HCT116 (cell line): Measurements from ENCODE around the gene ZIC5. TPM values are rescaled to one million over a fixed set of nuclear protein-coding genes. Genes with fewer than 3 reads are reported as not detected.

Source experiments
- ATAC-seq: fragments of 200-7000 bp; cut with Tn5 transposase; 2 replicates; pipeline ENCODE4 v1.9.1; 2020; ENCODE audit warnings: mild to moderate bottlenecking, moderate library complexity
- BruUV-seq: library from RNA; stranded (reverse); fragments of 400-500 nt; replicated peaks from 2 replicates; lab custom pipeline; 2021; lab: Mats Ljungman, UMichigan
- CTCF ChIA-PET: fragments of 300-600 bp; sonication (Branson Sonifier 250); formaldehyde crosslinking; loops from one replicate; lab custom pipeline; 2021; ENCODE audit warnings: antibody characterized with exemption; lab: Charles Lee
- POLR2A ChIA-PET: fragments of 300-600, 350-600 bp; sonication (Branson Sonifier 250); formaldehyde crosslinking; loops from one replicate; lab custom pipeline; 2021; ENCODE audit warnings: antibody characterized with exemption; lab: Charles Lee
- RAD21 ChIA-PET, 2 experiments: fragments of 300-600 bp; sonication (Branson Sonifier 250); formaldehyde crosslinking; loops; one replicate each; lab custom pipeline; 2023; ENCODE audit warnings: low total read pairs in 2 of 2; ENCODE audit not compliant: uncharacterized antibody in 2 of 2, unreplicated experiment in 2 of 2, low non-redundant PET in 1 of 2; lab: Charles Lee
- DNase-seq: peaks from one replicate; pipeline ENCODE4 v3.0.0-alpha.2; 2010; ENCODE audit warnings: low read depth, low spot score
- H2AFZ ChIP-seq: fragments of 200-600 bp; shearing (Covaris generic), sonication (generic); 2 replicates; pipeline ENCODE4 v1.6.1; 2017; ENCODE audit warnings: low read depth, mixed run types, mixed read lengths, antibody characterized with exemption, low read length; ENCODE audit not compliant: poor library complexity, severe bottlenecking
- H3K27ac ChIP-seq: 2 replicates; pipeline ENCODE4 v1.5.1; 2012; ENCODE audit warnings: low read depth, low read length
- H3K27me3 ChIP-seq: fragments of 200-600 bp; sonication (generic); 2 replicates; pipeline ENCODE4 v1.6.1; 2016; ENCODE audit warnings: mixed run types, low read length, mixed read lengths; ENCODE audit not compliant: insufficient read depth
- H3K36me3 ChIP-seq, 2 experiments: fragments of 200-500 bp in 1 of 2; fragments of 200-600 bp in 1 of 2; sonication (Bioruptor generic) in 1 of 2; sonication (generic) in 1 of 2; 2 replicates each; pipeline versions ENCODE4 v1.5.1 to v1.6.1; 2014 to 2016; ENCODE audit warnings: low read length in 2 of 2, inconsistent platforms in 1 of 2, mixed read lengths in 1 of 2, mixed run types in 1 of 2; ENCODE audit not compliant: insufficient read depth in 2 of 2, control insufficient read depth in 1 of 2
- H3K4me1 ChIP-seq, 2 experiments: fragments of 200-600 bp in 1 of 2; sonication (generic) in 1 of 2; 2 replicates each; pipeline versions ENCODE4 v1.5.1 to v1.6.1; 2012 to 2017; ENCODE audit warnings: low read length in 2 of 2, inconsistent platforms in 1 of 2, mild to moderate bottlenecking in 1 of 2, mixed read lengths in 1 of 2, mixed run types in 1 of 2, moderate library complexity in 1 of 2; ENCODE audit not compliant: insufficient read depth in 2 of 2, control insufficient read depth in 1 of 2
- H3K4me2 ChIP-seq: fragments of 200-600 bp; sonication (generic); 2 replicates; pipeline ENCODE4 v1.6.1; 2017; ENCODE audit warnings: mixed run types, low read length, mixed read lengths
- H3K4me3 ChIP-seq, 2 experiments: fragments of 200-600 bp in 1 of 2; sonication (generic) in 1 of 2; replicated peaks in 1 of 2; 2 replicates each; pipeline ENCODE4 v1.5.1; 2011 to 2016; ENCODE audit warnings: low read length in 2 of 2, control low read depth in 1 of 2, low read depth in 1 of 2, mild to moderate bottlenecking in 1 of 2, mixed read lengths in 1 of 2, mixed run types in 1 of 2
- H3K79me2 ChIP-seq: fragments of 200-600 bp; sonication (generic); 2 replicates; pipeline ENCODE4 v1.6.1; 2017; ENCODE audit warnings: mild to moderate bottlenecking, mixed run types, low read length, moderate library complexity, mixed read lengths; ENCODE audit not compliant: insufficient read depth
- H3K9ac ChIP-seq: fragments of 200-600 bp; sonication (generic); 2 replicates; pipeline ENCODE4 v1.6.1; 2016; ENCODE audit warnings: low read length, mixed read lengths
- H3K9me2 ChIP-seq: fragments of 200-600 bp; sonication (generic), shearing (Covaris generic); 2 replicates; pipeline ENCODE4 v1.6.1; 2017; ENCODE audit warnings: mixed run types, mild to moderate bottlenecking, moderate library complexity; ENCODE audit not compliant: insufficient read depth
- H3K9me3 ChIP-seq, 2 experiments: fragments of 200-500 bp in 1 of 2; fragments of 200-600 bp in 1 of 2; sonication (Bioruptor generic) in 1 of 2; sonication (generic) in 1 of 2; 2 replicates each; pipeline ENCODE4 v1.6.1; 2014 to 2017; ENCODE audit warnings: low read length in 2 of 2, mixed read lengths in 2 of 2, inconsistent platforms in 1 of 2, low read depth in 1 of 2, mild to moderate bottlenecking in 1 of 2, mixed run types in 1 of 2, moderate library complexity in 1 of 2; ENCODE audit not compliant: control insufficient read depth in 1 of 2, insufficient read depth in 1 of 2
- H4K20me1 ChIP-seq: fragments of 200-600 bp; sonication (generic), shearing (Covaris generic); 2 replicates; pipeline ENCODE4 v1.6.1; 2017; ENCODE audit warnings: mixed run types, mild to moderate bottlenecking, moderate library complexity; ENCODE audit not compliant: insufficient read depth
- ATF3 ChIP-seq: IDR thresholded peaks from 2 replicates; pipeline ENCODE4 v1.6.1; 2012
- CBX3 ChIP-seq: IDR thresholded peaks from 2 replicates; pipeline ENCODE4 v1.6.1; 2012; ENCODE audit warnings: low read depth
- CEBPB ChIP-seq: IDR thresholded peaks from 2 replicates; pipeline ENCODE4 v1.6.1; 2012; ENCODE audit warnings: low read depth
- CTCF ChIP-seq, 3 experiments: fragments of 200-600 bp in 1 of 3; sonication (generic) in 1 of 3; IDR thresholded peaks in 2 of 3; conservative IDR thresholded peaks in 1 of 3; 2 replicates each; pipeline ENCODE4 v1.5.1; 2012 to 2017; ENCODE audit warnings: low read depth in 2 of 3, low read length in 2 of 3, antibody characterized with exemption in 1 of 3, borderline replicate concordance in 1 of 3, control low read depth in 1 of 3, mild to moderate bottlenecking in 1 of 3, mixed read lengths in 1 of 3, mixed run types in 1 of 3, moderate library complexity in 1 of 3; ENCODE audit not compliant: insufficient read depth in 1 of 3
- EGR1 ChIP-seq: IDR thresholded peaks from 2 replicates; pipeline ENCODE4 v1.6.1; 2012; ENCODE audit warnings: low read depth
- EZH2 ChIP-seq: fragments of 200-600 bp; sonication (generic); IDR thresholded peaks from 2 replicates; pipeline ENCODE4 v1.6.1; 2017; ENCODE audit warnings: antibody characterized with exemption, mixed run types
- EZH2phosphoT487 ChIP-seq: fragments of 200-600 bp; IDR thresholded peaks from 2 replicates; pipeline ENCODE4 v1.6.1; 2018; ENCODE audit warnings: antibody characterized with exemption, borderline replicate concordance
- FOSL1 ChIP-seq: IDR thresholded peaks from 2 replicates; pipeline ENCODE4 v1.6.1; 2012; ENCODE audit warnings: low read depth
- JUND ChIP-seq: IDR thresholded peaks from 2 replicates; pipeline ENCODE4 v1.6.1; 2012
- POLR2A ChIP-seq: IDR thresholded peaks from 2 replicates; pipeline ENCODE4 v1.7.0; 2011; ENCODE audit warnings: borderline replicate concordance; ENCODE audit not compliant: insufficient read depth, insufficient read length; ENCODE audit errors: extremely low read depth
- POLR2AphosphoS5 ChIP-seq: IDR thresholded peaks from 2 replicates; pipeline ENCODE4 v1.6.1; 2011; ENCODE audit warnings: mild to moderate bottlenecking, low read depth, low read length, moderate library complexity
- RAD21 ChIP-seq: IDR thresholded peaks from 2 replicates; pipeline ENCODE4 v1.6.1; 2012; ENCODE audit warnings: low read depth, mild to moderate bottlenecking
- REST ChIP-seq: IDR thresholded peaks from 2 replicates; pipeline ENCODE4 v1.6.1; 2012; ENCODE audit warnings: low read depth
- SIN3A ChIP-seq: IDR thresholded peaks from 2 replicates; pipeline ENCODE4 v1.6.1; 2012; ENCODE audit warnings: low read depth
- SRF ChIP-seq: IDR thresholded peaks from 2 replicates; pipeline ENCODE4 v1.6.1; 2012; ENCODE audit warnings: low read depth
- TCF7L2 ChIP-seq: IDR thresholded peaks from 2 replicates; pipeline ENCODE4 v1.7.0; 2011; ENCODE audit warnings: borderline replicate concordance, inconsistent platforms; ENCODE audit not compliant: insufficient read depth, insufficient read length; ENCODE audit errors: extremely low read depth
- YY1 ChIP-seq: IDR thresholded peaks from 2 replicates; pipeline ENCODE4 v1.6.1; 2011; ENCODE audit warnings: low read length, low read depth, moderate library complexity, mild to moderate bottlenecking; ENCODE audit not compliant: insufficient replicate concordance; ENCODE audit errors: extremely low read depth
- ZBTB33 ChIP-seq: IDR thresholded peaks from 2 replicates; pipeline ENCODE4 v1.6.1; 2011; ENCODE audit warnings: mild to moderate bottlenecking, low read length, moderate library complexity; ENCODE audit not compliant: insufficient replicate concordance; ENCODE audit errors: extremely low read depth
- ZFX ChIP-seq: fragments of 450-650 bp; IDR thresholded peaks from 2 replicates; pipeline ENCODE4 v1.6.1; 2017
- ZNF274 ChIP-seq: fragments of 200-500 bp; sonication (Bioruptor generic); IDR thresholded peaks from 2 replicates; pipeline ENCODE4 v1.6.1; 2014; ENCODE audit warnings: mild to moderate bottlenecking, low read depth, low read length, inconsistent platforms
- intact Hi-C: fragments of 100-400 bp; cut with micrococcal nuclease; formaldehyde crosslinking; loops from 2 replicates; pipeline ENCODE4 v1.10.0; 2022
- total RNA-seq: library from RNA; stranded (reverse); gene quantifications from one replicate; pipeline ENCODE4 v1.2.1, GENCODE V29; 2021; ENCODE audit not compliant: unreplicated experiment

The ZIC5 gene
- total RNA-seq, 1 experiment from 2014 or later, result 10.3 TPM

GRCh38 chr13:99977912-99978798, 6.6 kb upstream of the ZIC5 start:
- Histone ChIP-seq H3K27me3 (no peaks in the 10 kb centered on the region), H3K27ac (no peak overlapping the region)
- TF ChIP-seq CEBPB (no peak), JUND (no peak), POLR2A (no peak), REST (no peak), EZH2 (no peak), EGR1 (no peak), CTCF (IDR thresholded peaks at IDR 0.05 in 2 of 3, conservative IDR thresholded peaks at IDR 0.05 in 1 of 3; ENCODE audit: borderline replicate concordance in 1 of 3, insufficient read depth in 1 of 3, low read depth in 2 of 3, low read length in 2 of 3) (no peak), EZH2phosphoT487 (no peak), POLR2AphosphoS5 (no peak), YY1 (no peak), ATF3 (no peak), ZBTB33 (no peak), ZNF274 (no peak), RAD21 (no peak), CBX3 (no peak), FOSL1 (no peak), ZFX (no peak), SIN3A (no peak), TCF7L2 (no peak), SRF (no peak)
- TF ChIP-seq, all 23 proteins: peak for 0
- Histone ChIP-seq H3K79me2 (peaks cover 12% of the 10 kb centered on the region), H2AFZ (no peak overlapping the region), H3K9me3 (no peaks in the 10 kb centered on the region), H4K20me1 (no peaks in the 10 kb centered on the region), H3K4me3 (no peak overlapping the region), H3K9me2 (no peaks in the 10 kb centered on the region), H3K36me3 (no peaks in the 10 kb centered on the region), H3K9ac (no peak overlapping the region), H3K4me1 (peaks cover 7 to 16% of the 10 kb centered on the region in 2 experiments), H3K4me2 (no peak overlapping the region)
- DNase-seq, result no peak
- no TSS peak for BruUV-seq
- POLR2A ChIA-PET, result no interaction called here
- intact Hi-C loops, result no loop called here
- RAD21 ChIA-PET, result no interaction called here
- CTCF ChIA-PET, result no interaction called here
- ATAC-seq, result no peak
